Activated naive CD4-positive, alpha-beta T cell (primary cell): ENCODE data around the gene R3HDM1.
"Not testable (repeated sequence)": the region's sequence is repeated elsewhere in the genome, so short reads cannot be mapped to it uniquely, and the experiment has no call there.

ENCODE experiments used
- DNase-seq, 4 experiments: peaks; one replicate each; lab custom pipeline; 2025; lab: John Stamatoyannopoulos, UW

Gene R3HDM1

DNA sequence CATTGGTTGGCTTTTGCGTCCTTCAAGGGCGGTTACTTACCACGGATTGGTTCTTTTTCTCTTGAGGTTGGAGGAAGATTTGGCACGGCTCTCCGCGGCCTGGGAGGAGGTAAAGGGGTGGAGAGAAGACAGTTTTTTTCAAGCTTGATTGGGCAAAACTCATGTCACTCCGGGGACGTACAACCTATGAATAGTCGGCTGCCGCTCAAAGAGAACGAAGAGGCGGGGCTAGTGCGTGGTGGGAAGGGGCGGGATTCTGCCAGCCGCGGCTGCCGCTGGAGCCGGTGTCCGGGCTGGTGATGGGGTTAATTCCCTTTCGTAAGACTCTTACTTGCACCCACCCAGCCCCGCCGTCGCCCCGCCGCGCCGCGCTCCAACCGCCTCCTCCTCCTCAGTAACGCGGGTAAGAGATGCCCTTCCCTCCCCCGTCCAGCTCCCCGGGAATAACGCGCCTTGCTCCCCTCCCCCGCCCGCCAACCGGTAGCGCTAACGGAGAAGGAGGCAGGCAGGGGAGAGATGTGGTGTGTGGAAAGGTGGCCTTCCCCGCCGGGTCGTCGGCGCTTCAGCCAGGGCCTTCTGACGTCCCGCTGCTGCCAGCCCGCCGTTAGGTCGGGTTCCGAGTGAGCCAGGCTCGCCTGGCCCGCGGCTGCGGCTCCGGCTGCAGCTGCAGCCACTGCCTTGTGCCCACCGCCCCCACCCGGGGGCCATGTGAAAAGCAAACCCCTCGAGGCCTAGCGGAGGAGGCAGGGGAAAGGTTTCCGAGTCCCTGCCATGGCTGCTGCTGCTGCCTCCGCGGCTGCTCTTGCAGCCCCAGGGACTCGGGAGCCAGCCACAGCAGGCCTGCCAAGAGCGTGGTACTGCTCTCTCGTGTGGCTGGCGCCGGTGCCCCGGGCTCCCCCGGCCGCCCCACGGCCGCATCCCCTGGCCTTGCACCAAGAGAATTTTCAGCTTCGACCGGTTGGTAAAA is at the start of gene R3HDM1:
Gene R3HDM1 (plus strand): TSS at position 254 of the 967 bp plus-strand sequence. CDS start 73,362 bp downstream, outside the sequence.
- peak; percentile 69 to 84 (median 80) for DNase-seq

GRCh38 chr2:135485441-135485840 is 45.8 kb upstream of the R3HDM1 start:
- DNase-seq = no peak

GRCh38 chr2:135490376-135490775 is 40.9 kb upstream of the R3HDM1 start:
- no peak for DNase-seq

GRCh38 chr2:135494503-135494902 is 36.8 kb upstream of the R3HDM1 start:
- DNase-seq = no peak

DNA sequence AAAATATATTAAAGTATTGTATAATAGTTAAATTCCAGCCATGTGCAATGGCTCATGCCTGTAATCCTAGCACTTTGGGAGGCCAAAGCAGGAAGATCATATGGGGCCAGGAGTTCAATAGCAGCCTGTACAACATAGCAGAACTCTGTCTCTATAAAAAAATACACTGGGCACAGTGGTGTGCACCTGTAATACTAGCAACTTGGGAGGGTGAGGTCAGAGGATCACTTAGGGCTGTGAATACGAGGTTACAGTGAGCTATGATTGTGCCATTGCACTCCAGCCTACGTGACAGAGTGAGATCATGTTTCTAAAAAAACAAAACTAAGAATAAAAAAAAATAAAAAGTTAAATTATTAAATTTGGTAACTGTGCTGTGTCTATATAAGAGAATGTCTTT is 36.4 kb upstream of the R3HDM1 start:
- no peak for DNase-seq

DNA sequence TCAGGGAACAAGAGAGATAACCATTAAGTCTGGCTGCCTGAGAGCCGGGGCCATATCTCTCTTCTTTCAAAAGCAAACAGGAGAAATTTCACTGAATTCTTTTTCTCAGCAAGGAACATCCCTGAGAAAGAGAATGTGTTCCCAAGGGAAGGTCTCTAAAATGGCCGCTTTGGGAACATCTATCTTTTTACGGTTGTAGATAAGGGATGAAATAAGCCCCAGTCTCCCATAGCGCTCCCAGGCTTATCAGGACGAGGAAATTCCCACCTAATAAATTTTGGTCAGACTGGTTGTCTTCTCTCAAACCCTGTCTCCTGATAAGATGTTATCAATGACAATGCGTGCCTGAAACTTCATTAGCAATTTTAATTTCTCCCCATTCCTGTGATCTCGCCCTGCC is 32.7 kb upstream of the R3HDM1 start:
- DNase-seq = not testable (repeated sequence)

- no peak for DNase-seq
Measured at GRCh38 chr2:135504811-135505210, 26.5 kb upstream of the R3HDM1 start.

- no peak for DNase-seq
Measured at GRCh38 chr2:135510577-135510976, 20.7 kb upstream of the R3HDM1 start.

DNA sequence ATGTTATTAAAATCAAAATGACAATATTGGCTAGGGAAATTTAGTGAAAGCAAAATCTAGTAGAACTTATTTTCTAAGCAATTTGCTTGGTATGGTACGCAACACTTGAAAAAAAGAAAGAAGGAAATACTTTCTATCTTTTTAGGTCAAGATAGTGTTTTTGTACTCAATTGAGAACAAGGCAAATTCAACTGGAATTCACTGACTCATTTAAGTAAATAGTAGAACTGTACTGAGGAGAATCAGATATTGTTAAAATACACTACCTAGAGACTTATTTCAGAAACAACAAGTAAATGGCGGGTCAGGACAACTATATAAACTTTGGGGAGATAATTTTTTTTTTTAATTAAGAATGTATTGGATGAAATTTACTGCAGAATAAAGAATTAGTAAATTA is 19.2 kb upstream of the R3HDM1 start:
- DNase-seq = no peak

- no peak for DNase-seq
Measured at GRCh38 chr2:135525786-135526185, 5.5 kb upstream of the R3HDM1 start.

DNA sequence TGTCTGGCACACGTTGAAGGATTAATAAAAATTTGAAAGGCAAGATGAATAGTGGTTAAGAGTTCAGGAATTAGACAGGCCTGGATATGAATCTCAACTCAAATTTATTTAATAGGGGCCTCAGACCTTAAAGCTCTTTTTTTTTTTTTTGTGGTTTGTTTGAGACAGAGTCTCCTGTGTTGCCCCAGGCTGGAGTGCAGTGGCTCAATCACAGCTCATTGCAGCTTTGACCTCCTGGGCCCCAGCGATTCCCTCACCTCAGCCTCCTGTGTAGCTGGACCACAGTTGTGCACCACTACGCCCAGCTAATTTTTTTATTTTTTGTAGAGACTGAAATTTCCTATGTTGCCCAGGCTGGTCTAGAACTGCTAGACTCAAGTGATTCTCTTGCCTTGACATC is 3.3 kb upstream of the R3HDM1 start:
- DNase-seq = no peak

DNA sequence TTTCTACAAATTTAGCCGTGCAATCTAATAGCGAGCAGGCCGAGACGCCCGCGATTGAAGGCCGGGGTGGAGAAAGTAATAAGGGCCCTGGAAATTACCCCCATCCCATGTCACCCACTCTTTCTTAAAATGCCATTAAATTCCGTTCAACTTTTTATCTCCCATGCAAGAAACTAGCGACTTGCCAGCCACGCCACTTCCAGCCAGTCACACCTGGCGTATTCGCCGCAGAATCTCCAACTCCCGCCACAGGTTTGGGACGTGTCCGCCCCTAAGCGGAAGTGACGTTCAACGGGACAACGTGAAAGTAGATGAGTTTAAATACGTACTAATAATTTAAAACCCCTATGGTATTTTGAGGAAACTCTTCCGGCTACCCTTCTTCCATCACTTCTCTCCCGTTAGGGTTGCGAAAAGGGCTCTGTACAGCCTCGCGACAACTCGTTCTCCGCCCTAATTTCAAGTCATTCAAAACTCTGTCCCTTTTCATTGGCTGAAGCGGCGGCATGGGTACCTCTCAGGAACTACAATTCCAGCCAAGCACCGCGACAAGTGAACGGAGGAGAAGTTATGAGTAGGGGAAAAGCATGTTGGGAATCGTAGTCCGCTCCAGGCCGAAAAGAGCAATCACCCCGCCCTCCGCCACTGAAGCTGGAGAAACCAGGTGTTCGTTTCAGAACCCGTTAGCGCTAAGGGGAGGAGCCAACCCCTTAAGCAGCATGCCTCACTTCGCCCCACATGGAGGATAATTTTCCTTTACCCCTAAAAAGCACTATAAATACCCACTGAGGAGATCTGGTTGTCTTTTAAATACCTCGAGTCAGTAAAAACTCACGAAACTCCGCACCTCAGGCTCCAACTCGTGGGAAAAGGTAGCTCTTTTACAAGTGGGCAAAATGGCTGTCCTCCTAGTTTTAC is 712 bp upstream of the R3HDM1 start, which contains the start of gene ZRANB3:
Gene ZRANB3 (minus strand): TSS at position 906 of the 918 bp plus-strand sequence.
- DNase-seq = peak; percentile 70 to 87 (median 78)

GRCh38 chr2:135532581-135532980 is 1.3 kb downstream of the R3HDM1 start:
- no peak for DNase-seq

- not testable (repeated sequence) for DNase-seq
Measured at GRCh38 chr2:135533545-135533944, 2.3 kb downstream of the R3HDM1 start.

GRCh38 chr2:135546436-135546835 is 15.2 kb downstream of the R3HDM1 start:
- DNase-seq = no peak

- DNase-seq = no peak
Measured at GRCh38 chr2:135547311-135547710, 16.0 kb downstream of the R3HDM1 start.

- no peak for DNase-seq
Measured at GRCh38 chr2:135551356-135551755, 20.1 kb downstream of the R3HDM1 start.

GRCh38 chr2:135552887-135553286 is 21.6 kb downstream of the R3HDM1 start:
- no peak for DNase-seq

GRCh38 chr2:135555311-135555710 is 24.0 kb downstream of the R3HDM1 start:
- no peak for DNase-seq

- no peak for DNase-seq
Measured at GRCh38 chr2:135557530-135557929, 26.2 kb downstream of the R3HDM1 start.

DNA sequence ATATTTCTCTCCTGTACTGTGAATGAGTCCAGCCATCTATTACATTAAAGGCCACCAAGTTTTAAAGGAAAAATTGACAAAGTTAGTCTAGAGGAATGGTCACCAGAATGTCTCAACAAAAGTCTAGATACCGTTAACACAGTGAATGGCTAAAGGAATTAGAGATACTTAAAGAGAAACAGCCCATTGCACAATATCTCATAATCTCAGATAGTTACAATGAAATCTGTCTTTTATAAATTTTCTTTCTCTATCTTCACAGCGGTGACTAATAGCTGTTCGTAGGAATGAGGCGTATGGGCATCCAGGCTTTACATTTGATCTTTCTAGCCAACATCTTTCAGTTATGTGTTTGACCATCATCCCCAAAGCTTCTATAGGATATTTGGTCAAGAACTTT is 30.6 kb downstream of the R3HDM1 start:
- DNase-seq = no peak

GRCh38 chr2:135563793-135564192 is 32.5 kb downstream of the R3HDM1 start:
- DNase-seq = no peak
